Muscle of arm (tissue), 14 donors: Measurements from ENCODE around the gene KRTAP1-1. TPM values are rescaled to one million over a fixed set of nuclear protein-coding genes. Genes with fewer than 3 reads are reported as not detected.
A peak's percentile ranks its signal among the peaks of the same experiment; 100 is the strongest.
"Not testable (repeated sequence)": the region's sequence is repeated elsewhere in the genome, so short reads cannot be mapped to it uniquely, and the experiment has no call there.

Experiments
- DNase-seq: peaks from one replicate; pipeline ENCODE4 v3.0.0-alpha.2; 2013
- long read RNA-seq, 11 donors: transcript quantifications; one replicate each; lab custom pipeline, GENCODE V29; 2026
- polyA plus RNA-seq, 12 donors: library from polyadenylated mRNA; unstranded; fragments of 120-200 nt; gene quantifications; one replicate each; pipeline ENCODE4 v1.2.1, GENCODE V29; 2013; ENCODE audit not compliant: insufficient read length in 12 of 12

The KRTAP1-1 gene
- not detected for polyA plus RNA-seq
- long read RNA-seq, donor 1: 0 reads
- long read RNA-seq, donor 2: 0 reads
- long read RNA-seq, donor 3: 0 reads
- long read RNA-seq, donor 4: 0 reads
- long read RNA-seq, donor 5: 0 reads
- long read RNA-seq, donor 6: 0 reads
- long read RNA-seq, donor 7: 0 reads
- long read RNA-seq, donor 8: 0 reads
- long read RNA-seq, donor 9: 0 reads
- long read RNA-seq, donor 10: 0 reads
- long read RNA-seq, donor 11: 0 reads

DNA sequence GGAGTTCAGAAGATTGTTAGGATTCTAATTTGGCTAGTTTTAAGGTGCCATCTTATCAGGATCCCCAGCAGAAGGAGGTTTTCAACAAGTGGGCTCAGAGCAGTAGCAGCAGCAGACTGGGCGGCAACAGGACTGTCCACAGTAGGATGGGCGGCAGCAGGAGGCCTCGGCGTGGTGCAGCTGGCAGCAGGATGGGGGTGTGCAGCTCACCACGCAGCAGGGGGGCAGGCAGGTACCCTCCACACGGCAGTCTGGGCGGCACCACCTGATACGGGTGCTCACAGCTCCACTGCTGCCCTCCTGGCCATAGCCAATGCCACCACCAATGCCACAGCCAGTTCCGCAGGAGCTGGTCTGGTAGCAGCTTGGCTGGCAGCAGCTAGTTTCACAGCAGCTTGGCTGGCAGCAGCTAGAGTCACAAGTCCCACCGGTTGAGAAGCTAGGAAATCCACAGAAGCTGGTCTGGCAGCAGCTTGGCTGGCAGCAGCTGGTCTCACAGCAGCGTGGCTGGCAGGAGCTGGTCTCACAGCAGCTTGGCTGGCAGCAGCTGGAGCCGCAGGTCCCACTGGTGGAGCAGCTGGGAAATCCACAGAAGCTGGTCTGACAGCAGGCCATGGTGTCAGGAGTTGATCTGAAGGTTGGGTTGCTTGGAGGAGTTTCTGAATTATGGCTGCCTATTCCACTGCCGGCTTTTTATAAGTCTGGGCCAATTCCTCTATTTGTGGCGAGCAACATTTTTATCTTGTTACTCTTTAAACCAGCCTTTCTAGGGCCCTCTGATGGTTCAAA lies at the start of gene KRTAP1-1:
TSS of gene KRTAP1-1 (minus strand) at position 668 of the 789 bp plus-strand sequence. CDS start at position 615, 53 bp downstream.
- DNase-seq: peak; percentile 10

- DNase-seq: not testable (repeated sequence)
Measured at GRCh38 chr17:41088760-41089352, 47.6 kb upstream of the KRTAP1-1 start.

DNA sequence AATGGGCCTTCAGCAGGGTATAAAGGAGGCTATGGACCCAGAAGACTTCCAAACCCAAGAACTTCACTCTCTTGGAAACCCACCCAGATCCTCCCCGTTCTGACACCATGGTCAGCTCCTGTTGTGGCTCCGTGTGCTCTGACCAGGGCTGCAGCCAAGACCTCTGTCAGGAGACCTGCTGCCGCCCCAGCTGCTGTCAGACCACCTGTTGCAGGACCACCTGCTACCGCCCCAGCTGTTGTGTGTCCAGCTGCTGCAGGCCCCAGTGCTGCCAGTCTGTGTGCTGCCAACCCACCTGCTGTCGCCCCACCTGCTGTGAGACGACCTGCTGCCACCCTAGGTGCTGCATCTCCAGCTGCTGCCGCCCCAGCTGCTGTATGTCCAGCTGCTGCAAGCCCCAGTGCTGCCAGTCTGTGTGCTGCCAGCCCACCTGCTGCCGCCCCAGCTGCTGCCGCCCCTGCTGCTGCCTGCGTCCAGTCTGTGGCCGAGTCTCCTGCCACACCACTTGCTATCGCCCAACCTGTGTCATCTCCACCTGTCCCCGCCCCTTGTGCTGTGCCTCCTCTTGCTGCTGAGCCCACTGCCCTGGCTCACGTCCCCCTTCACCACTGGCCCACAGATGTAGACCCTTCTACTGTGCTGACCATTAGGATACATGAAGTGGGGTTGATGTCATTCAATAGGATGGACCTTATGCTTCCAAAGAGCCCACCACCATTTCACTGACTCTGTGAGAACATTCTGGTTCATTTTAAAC lies 43.0 kb upstream of the KRTAP1-1 start, which contains the start of gene KRTAP4-7:
TSS of gene KRTAP4-7 (plus strand) at position 51 of the 757 bp plus-strand sequence. CDS start at position 108, 57 bp downstream.
- DNase-seq: not testable (repeated sequence)

DNA sequence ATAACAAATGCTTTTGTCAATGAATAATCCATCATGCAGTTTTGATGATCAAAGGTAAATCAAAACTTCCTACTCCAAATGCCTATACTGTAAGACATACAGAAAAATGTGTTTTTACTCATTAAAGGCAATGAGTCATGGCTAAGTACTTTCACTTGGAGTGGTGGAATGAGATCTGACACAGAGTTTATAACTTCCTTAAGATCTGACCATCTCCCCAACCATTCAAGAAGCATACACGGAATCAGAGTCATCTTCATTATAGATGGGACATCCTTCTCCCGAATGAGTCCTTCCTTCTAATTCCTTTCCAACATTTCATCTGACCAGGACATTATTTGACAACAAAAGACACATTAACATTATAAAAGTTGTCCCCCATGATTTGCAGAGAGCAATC lies 42.2 kb upstream of the KRTAP1-1 start:
- DNase-seq: not testable (repeated sequence)

- no peak for DNase-seq
Measured at GRCh38 chr17:41082626-41083025, 41.4 kb upstream of the KRTAP1-1 start.

- no peak for DNase-seq
Measured at GRCh38 chr17:41076788-41077187, 35.5 kb upstream of the KRTAP1-1 start.

DNA sequence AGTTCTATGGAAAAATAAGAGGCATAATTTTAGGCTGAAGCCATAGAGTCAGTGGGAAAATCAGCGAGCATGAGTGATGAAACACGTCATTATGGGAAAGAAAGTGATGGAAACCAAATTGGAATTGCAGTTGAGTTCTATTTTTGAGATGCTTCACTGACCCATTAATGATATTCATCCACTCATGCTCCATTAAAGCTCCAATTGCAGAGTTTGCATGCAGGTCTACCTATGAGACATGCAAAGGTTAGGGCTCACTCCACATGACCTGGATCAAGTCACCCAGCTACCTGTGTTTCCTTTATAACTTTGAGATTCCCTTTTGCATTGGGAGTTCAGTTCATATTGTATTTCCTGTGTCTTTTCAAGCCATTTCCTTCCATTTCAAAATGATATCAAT lies 32.4 kb upstream of the KRTAP1-1 start:
- no peak for DNase-seq

- DNase-seq: no peak
Measured at GRCh38 chr17:41071606-41072360, 30.5 kb upstream of the KRTAP1-1 start.

GRCh38 chr17:41069031-41069430 lies 27.8 kb upstream of the KRTAP1-1 start:
- no peak for DNase-seq

- no peak for DNase-seq
Measured at GRCh38 chr17:41067281-41067680, 26.0 kb upstream of the KRTAP1-1 start.

DNA sequence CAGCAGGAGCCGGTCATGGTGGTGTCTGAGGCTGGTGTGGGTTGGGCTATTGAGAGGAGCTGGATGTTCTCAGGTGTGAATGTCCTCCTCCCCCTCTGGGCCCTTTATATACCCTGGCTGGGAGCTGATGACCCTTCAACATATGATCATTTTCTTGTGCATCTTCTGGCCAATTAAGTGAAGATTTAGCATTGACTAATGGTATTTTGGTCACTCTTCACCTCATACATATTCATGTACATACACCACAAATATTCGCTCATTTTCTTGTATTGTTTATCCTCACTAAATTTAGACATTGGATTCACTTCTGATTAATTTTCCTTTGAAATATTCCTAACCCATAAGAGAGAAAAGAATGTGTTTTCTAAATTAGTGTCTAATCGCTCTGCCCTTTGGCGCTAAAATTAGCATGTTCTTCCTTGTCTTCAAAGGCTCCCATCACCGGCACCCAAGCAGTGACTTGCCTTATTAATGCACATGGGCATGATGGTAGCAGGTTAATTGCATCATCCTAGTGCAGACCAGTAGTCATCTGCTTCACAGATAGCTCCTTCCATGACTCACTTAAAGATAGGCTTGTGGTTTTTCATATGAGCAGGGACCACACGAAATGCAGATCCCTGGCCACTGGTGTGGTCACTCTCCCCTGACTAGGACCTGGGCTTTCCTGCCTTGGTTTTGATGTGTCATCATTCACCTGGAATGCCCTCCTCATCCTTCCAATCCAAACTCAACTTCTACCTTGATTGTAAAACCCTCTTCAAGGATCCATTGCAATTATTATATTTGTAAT lies 24.8 kb upstream of the KRTAP1-1 start, which contains the start of gene KRTAP2-4:
TSS of gene KRTAP2-4 (minus strand) at position 51 of the 796 bp plus-strand sequence. CDS start at position 17, 34 bp downstream.
- DNase-seq: no peak

- not testable (repeated sequence) for DNase-seq
Measured at GRCh38 chr17:41065016-41065689, 23.9 kb upstream of the KRTAP1-1 start.

GRCh38 chr17:41064301-41064700 lies 23.1 kb upstream of the KRTAP1-1 start:
- no peak for DNase-seq

GRCh38 chr17:41063449-41063848 lies 22.2 kb upstream of the KRTAP1-1 start:
- DNase-seq: no peak

GRCh38 chr17:41061964-41062363 lies 20.7 kb upstream of the KRTAP1-1 start:
- no peak for DNase-seq

DNA sequence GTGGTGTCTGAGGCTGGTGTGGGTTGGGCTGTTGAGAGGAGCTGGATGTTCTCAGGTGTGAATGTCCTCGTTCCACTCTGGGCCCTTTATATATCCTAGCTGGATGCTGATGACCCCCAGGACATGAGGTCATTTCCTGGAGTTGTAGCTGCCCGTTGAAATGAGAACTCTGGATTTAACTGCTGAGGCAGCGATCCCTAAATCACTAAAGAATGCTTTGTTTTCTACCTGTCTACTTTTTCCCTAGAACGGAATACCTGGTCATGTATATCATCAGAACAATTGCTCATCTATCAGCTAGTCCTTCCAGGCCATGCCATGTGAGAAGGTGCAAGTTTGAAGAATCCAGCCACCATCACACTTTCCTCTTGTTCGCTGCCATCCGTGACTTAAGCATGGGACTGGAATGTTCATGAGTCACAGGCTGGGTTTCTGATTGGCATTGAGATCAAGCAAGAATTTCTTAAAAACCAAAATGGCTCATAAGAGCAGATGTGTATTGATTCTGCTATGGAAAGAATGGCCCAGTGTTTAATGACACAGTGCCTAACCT lies 18.9 kb upstream of the KRTAP1-1 start, which contains the start of gene KRTAP2-3:
TSS of gene KRTAP2-3 (minus strand) at position 63 of the 553 bp plus-strand sequence. CDS start 64 bp downstream, outside the sequence.
- DNase-seq: no peak

DNA sequence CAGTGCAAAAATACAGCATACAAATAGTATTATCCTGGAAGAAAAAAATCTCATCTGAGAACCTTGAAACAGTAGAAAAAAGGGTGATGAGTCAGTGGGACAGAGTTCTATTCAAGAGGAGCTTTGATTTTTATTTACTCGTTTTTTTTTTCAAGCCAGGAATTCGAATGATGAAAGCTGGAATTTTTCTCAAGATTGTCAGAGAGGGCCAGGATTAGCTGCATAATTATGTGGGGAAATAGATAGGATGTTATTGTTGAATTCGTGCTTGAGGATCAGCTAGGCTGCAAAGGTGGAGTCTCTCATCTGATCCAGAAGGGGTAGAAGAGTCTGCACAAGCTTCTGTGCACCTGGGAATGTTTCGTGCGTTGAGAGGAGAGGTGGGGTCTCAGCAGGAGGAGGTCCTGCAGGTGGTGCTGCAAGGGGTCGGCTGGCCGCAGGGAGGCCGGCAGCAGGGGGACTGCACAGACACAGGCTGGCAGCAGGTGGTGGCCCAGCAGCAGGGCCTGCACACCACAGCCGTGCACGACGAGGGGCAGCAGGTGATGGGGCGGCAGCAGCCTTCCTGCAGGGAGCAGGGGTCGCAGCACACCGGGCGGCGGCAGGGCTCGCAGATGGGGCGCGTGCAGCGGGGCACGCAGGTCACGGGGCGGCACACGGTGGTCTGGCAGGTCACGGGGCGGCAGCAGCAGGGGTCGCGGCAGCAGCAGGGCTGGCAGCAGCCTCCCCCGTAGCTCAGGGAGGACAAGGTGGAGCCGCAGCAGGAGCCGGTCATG lies 18.2 kb upstream of the KRTAP1-1 start:
- DNase-seq: not testable (repeated sequence)

GRCh38 chr17:41058741-41059140 lies 17.5 kb upstream of the KRTAP1-1 start:
- no peak for DNase-seq
